Measurements from ENCODE around the gene A2M. TPM values are rescaled to one million over a fixed set of nuclear protein-coding genes. Genes with fewer than 3 reads are reported as not detected.

The A2M gene
- total and polyA plus RNA-seq, 2 of the 13 experiments (the other 11 are each of a cell fraction or from before 2014, with no cell fraction given), result 2,807 to 6,551 TPM

DNA sequence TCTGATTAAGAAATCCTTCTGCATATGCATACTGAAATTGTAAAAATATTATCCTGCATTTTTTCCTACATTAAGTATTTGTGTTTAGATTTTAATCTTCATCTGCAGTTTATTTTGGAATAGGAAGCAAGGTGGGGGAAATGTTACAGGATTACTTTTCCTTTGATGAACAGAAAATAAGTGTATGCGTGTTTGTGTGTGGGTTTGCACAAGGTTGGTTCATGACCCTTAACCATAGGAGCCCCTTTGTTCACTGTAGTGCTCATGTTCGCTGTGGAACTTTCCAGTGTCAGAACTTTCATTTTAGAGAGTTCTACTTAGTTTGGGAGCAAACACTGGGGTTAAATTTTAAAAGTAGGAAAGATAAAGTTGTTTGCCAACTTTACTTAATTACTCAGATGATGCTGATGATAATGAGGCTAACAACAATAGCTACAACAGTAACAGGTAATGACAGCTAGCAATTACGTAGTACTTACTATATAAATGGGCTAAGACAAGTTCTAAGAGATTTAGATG is 6.4 kb upstream of the A2M start (continued):
- peak; percentile 100 for TF ChIP-seq NFIC (IDR thresholded peaks at IDR 0.05; ENCODE audit: low read length)
- TF ChIP-seq MED1 (CRISPR knock-in tag; IDR thresholded peaks at IDR 0.05), result peak; percentile 99

DNA sequence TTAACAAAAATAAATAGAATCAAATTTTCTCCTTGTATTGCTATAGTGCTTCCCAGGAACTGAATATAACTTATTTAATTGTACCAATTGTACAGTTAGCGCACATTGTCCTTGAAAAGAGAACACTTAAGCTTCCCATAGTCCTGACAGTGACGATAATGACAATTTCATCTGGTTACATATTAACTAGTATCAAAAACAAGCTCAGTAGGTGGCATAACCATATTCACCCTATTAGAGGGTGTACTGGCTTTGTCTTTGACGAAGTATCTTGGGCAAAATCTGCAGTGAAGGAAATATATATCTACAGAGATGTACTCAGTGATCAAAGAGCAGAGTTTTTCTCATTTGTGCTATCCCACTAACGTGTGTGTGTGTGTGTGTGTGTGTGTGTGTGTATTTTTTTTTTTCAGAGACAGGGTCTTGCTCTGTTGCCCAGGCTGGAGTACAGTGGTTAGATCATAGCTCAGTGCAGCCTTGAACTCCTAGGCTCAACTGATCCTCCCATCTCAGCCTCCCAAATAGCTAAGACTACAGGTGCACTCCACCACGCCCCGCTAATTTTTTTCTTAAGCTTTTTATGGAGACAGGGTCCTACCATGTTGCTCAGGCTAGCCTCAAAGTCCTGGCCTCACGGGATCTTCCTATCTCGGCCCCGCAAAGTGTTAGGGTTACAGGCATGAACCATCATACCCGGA is 4.9 kb upstream of the A2M start:
- BruUV-seq (replicated peaks), result no TSS peak
- H3K4me3 ChIP-seq (replicated peaks in 1 of 3; ENCODE audit: insufficient read depth in 1 of 3, low read depth in 2 of 3, low read length in 3 of 3), result no peak overlapping the region
- H3K4me1 ChIP-seq (ENCODE audit: insufficient read depth, low read length), result peaks cover 90% of the 10 kb centered on the region
- H3K9ac ChIP-seq (ENCODE audit: insufficient read depth, low read depth, low read length), result peak overlapping the region; percentile 58; the same call in 1 of the 2 replicates
- peaks cover 6% of the 10 kb centered on the region for H3K79me2 ChIP-seq (ENCODE audit: insufficient read depth, low read length)
- H3K36me3 ChIP-seq (replicated peaks in 1 of 2; ENCODE audit: control insufficient read depth in 1 of 2, insufficient read depth in 2 of 2, low read length in 2 of 2), result no peaks in the 10 kb centered on the region
- intact Hi-C loops (cut with micrococcal nuclease; ENCODE audit: unreplicated experiment), result no loop called here
- H2AFZ ChIP-seq (ENCODE audit: low read length), result no peak overlapping the region
- H4K20me1 ChIP-seq (ENCODE audit: insufficient read depth, low read length), result no peaks in the 10 kb centered on the region
- POLR2A ChIA-PET, result interaction anchor here (1.6 to 2.3 kb wide), 3 partner anchors 12 to 55 kb away, joined by 4 to 16 read pairs (median 10); no protein-coding TSS in a partner anchor
- H3K9me3 ChIP-seq (ENCODE audit: low read length), result no peaks in the 10 kb centered on the region
- peak overlapping the region; percentile 85 for H3K27ac ChIP-seq (ENCODE audit: extremely low read length, insufficient read depth, low read length)
- WGBS (ENCODE audit: low lambda C conversion rate), result 75% methylated on average over 10 of the region's 10 CpGs
- H3K27me3 ChIP-seq (ENCODE audit: control insufficient read depth in 1 of 2, insufficient read depth in 2 of 2, low read length in 2 of 2), result no peaks in the 10 kb centered on the region; a peak in 1 of 5 replicates
- CTCF ChIA-PET (ENCODE audit: low intra/inter-chr PET ratio, low total read pairs), result no interaction called here
- in situ Hi-C loops (cut with HindIII; ENCODE audit: extremely low pct_ligation_motif_present, low pct_unique_long_range_greater_than_20kb), result no loop called here
- ATAC-seq (no peak), FAIRE-seq (no peak), DNase-seq (ENCODE audit: low spot score) (no peak)
- H3K4me2 ChIP-seq (ENCODE audit: low read depth, low read length), result no peak overlapping the region
- no peak for TF ChIP-seq ZNF672 (CRISPR knock-in tag; IDR thresholded peaks at IDR 0.05)
- no peak for TF ChIP-seq ZFY (CRISPR knock-in tag; IDR thresholded peaks at IDR 0.05)
- 0 out of 2 replicates have a peak, but pooled peaks have one; percentile 32 for TF ChIP-seq ZNF749 (CRISPR knock-in tag; IDR thresholded peaks at IDR 0.05; ENCODE audit: borderline replicate concordance)
- no peak for TF ChIP-seq MEIS1 (CRISPR knock-in tag; IDR thresholded peaks at IDR 0.05; ENCODE audit: borderline replicate concordance)
- TF ChIP-seq, protein P1, sequence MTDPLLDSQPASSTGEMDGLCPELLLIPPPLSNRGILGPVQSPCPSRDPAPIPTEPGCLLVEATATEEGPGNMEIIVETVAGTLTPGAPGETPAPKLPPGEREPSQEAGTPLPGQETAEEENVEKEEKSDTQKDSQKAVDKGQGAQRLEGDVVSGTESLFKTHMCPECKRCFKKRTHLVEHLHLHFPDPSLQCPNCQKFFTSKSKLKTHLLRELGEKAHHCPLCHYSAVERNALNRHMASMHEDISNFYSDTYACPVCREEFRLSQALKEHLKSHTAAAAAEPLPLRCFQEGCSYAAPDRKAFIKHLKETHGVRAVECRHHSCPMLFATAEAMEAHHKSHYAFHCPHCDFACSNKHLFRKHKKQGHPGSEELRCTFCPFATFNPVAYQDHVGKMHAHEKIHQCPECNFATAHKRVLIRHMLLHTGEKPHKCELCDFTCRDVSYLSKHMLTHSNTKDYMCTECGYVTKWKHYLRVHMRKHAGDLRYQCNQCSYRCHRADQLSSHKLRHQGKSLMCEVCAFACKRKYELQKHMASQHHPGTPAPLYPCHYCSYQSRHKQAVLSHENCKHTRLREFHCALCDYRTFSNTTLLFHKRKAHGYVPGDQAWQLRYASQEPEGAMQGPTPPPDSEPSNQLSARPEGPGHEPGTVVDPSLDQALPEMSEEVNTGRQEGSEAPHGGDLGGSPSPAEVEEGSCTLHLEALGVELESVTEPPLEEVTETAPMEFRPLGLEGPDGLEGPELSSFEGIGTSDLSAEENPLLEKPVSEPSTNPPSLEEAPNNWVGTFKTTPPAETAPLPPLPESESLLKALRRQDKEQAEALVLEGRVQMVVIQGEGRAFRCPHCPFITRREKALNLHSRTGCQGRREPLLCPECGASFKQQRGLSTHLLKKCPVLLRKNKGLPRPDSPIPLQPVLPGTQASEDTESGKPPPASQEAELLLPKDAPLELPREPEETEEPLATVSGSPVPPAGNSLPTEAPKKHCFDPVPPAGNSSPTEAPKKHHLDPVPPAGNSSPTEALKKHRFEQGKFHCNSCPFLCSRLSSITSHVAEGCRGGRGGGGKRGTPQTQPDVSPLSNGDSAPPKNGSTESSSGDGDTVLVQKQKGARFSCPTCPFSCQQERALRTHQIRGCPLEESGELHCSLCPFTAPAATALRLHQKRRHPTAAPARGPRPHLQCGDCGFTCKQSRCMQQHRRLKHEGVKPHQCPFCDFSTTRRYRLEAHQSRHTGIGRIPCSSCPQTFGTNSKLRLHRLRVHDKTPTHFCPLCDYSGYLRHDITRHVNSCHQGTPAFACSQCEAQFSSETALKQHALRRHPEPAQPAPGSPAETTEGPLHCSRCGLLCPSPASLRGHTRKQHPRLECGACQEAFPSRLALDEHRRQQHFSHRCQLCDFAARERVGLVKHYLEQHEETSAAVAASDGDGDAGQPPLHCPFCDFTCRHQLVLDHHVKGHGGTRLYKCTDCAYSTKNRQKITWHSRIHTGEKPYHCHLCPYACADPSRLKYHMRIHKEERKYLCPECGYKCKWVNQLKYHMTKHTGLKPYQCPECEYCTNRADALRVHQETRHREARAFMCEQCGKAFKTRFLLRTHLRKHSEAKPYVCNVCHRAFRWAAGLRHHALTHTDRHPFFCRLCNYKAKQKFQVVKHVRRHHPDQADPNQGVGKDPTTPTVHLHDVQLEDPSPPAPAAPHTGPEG (CRISPR knock-in tag; IDR thresholded peaks at IDR 0.05), result no peak
- TF ChIP-seq MXD4 (CRISPR knock-in tag; IDR thresholded peaks at IDR 0.05), result no peak
- TF ChIP-seq, protein P2, sequence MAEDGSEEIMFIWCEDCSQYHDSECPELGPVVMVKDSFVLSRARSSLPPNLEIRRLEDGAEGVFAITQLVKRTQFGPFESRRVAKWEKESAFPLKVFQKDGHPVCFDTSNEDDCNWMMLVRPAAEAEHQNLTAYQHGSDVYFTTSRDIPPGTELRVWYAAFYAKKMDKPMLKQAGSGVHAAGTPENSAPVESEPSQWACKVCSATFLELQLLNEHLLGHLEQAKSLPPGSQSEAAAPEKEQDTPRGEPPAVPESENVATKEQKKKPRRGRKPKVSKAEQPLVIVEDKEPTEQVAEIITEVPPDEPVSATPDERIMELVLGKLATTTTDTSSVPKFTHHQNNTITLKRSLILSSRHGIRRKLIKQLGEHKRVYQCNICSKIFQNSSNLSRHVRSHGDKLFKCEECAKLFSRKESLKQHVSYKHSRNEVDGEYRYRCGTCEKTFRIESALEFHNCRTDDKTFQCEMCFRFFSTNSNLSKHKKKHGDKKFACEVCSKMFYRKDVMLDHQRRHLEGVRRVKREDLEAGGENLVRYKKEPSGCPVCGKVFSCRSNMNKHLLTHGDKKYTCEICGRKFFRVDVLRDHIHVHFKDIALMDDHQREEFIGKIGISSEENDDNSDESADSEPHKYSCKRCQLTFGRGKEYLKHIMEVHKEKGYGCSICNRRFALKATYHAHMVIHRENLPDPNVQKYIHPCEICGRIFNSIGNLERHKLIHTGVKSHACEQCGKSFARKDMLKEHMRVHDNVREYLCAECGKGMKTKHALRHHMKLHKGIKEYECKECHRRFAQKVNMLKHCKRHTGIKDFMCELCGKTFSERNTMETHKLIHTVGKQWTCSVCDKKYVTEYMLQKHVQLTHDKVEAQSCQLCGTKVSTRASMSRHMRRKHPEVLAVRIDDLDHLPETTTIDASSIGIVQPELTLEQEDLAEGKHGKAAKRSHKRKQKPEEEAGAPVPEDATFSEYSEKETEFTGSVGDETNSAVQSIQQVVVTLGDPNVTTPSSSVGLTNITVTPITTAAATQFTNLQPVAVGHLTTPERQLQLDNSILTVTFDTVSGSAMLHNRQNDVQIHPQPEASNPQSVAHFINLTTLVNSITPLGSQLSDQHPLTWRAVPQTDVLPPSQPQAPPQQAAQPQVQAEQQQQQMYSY (CRISPR knock-in tag; IDR thresholded peaks at IDR 0.05), result no peak
- no peak for TF ChIP-seq MEIS2 (CRISPR knock-in tag; IDR thresholded peaks at IDR 0.05)
- TF ChIP-seq GATAD2A (CRISPR knock-in tag; IDR thresholded peaks at IDR 0.05), result 0 out of 2 replicates have a peak, but pooled peaks have one; percentile 44
- no peak for TF ChIP-seq ETV5 (CRISPR knock-in tag; IDR thresholded peaks at IDR 0.05; ENCODE audit: borderline replicate concordance)
- TF ChIP-seq RORA (CRISPR knock-in tag; IDR thresholded peaks at IDR 0.05), result no peak
- no peak for TF ChIP-seq ZFP36L1 (CRISPR knock-in tag; IDR thresholded peaks at IDR 0.05)

All from HepG2 (cell line).